Dedifferentiated amniotic fluid mesenchymal stem cell (primary cell): ENCODE measurements around the gene ADAMTS17.

Experiments used
- DNase-seq: peaks from one replicate; pipeline ENCODE4 v3.0.0-alpha.2; 2016; ENCODE audit errors: extremely low spot score

The ADAMTS17 gene

GRCh38 chr15:100030586-100031229 lies 311.1 kb downstream of the ADAMTS17 start:
- no peak for DNase-seq

DNA sequence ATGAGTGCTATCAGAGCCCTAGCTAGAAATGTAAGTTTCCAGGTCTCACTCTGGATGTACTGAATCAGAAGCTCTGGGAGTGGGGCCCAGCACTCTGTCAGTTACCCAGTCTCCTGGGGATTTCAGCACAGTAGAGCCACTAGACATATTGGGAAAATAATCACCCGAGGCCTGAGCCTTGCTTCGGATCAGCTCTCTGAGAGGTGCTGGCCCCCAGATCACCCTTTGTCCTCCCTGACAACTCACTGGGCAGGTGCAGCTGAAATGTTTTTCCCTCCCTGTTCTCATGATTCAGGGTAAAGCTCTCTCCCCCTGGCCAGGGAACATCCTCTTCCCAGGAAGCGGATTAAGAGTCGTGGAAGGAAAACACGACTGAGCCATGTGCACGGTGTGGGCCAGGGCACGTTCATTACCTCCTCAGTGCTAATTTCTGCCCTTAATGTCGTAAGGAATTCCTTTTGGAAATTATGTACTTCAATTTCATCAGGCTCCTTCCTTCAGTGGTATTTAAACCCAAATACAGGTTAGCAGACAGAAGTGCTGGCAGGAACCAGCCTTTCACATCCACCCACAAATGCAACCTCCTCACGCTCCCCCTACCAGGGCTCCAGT lies 311.8 kb downstream of the ADAMTS17 start:
- no peak for DNase-seq

- DNase-seq = no peak
These were observed 312.7 kb downstream of the ADAMTS17 start for GRCh38 chr15:100029045-100029444.

DNA sequence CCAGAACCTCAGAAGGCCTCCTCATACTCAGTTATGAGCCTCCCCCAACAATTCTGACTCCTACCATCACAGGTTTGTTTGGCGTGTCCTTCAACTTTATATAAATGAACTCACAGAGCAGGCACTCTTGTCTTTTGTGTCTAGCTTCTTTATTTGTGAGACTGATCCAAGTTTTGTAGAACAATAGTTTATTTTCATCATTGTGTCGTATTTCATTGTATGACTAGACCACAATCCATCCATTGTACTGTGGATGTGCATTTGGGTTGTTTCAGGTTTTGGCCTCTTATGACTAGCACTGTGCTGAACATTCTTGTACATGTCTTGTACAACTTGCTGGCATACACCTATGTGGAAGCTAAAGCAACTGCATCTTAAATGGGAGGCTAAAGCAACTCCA lies 315.7 kb downstream of the ADAMTS17 start:
- no peak for DNase-seq

DNA sequence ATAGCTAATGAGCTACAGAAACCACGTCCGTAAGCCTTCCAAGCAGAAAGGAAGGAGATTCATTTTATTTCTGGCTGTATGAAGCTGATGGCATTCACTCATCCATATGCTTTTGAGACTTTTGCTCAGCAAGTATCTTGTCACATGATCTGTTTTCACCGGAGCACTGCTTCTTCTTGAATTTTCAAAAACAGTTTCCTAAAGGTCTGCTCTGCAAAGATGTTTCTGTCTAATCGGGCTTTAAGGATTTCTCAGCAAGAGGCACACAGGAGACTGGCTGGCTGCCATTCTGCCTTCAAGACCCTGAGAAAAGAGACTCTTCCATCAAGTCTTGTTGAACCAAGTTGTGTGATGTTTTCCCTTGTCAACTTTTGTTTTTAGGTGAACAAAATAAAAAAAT lies 319.0 kb downstream of the ADAMTS17 start:
- DNase-seq = no peak

- DNase-seq = no peak
These were observed 319.4 kb downstream of the ADAMTS17 start for GRCh38 chr15:100022391-100022790.

- DNase-seq = no peak
These were observed 320.1 kb downstream of the ADAMTS17 start for GRCh38 chr15:100021653-100022052.

DNA sequence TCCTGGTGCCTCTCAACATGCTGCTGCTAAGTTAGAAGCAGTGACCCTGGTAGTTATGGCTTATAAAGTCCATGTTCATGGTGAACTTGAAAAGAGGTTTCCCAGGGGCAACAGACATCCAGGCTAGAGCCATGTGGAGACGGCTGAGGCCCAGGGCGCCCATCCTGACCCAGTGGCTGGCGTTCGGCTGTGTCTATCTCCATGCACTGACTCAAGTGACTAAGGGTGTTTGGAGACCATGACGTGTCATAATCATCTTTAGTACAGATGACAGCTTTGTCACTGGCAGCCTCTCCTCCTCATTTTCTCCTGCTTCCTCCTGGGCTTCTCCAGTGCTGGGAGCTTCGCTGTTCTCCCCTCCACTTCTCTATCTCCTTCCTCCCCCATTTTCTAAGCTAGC lies 321.2 kb downstream of the ADAMTS17 start:
- no peak for DNase-seq

GRCh38 chr15:100020189-100020588 lies 321.6 kb downstream of the ADAMTS17 start:
- DNase-seq = no peak

- no peak for DNase-seq
These were observed 322.2 kb downstream of the ADAMTS17 start for GRCh38 chr15:100019601-100020000.

GRCh38 chr15:100018191-100018590 lies 323.6 kb downstream of the ADAMTS17 start:
- no peak for DNase-seq

DNA sequence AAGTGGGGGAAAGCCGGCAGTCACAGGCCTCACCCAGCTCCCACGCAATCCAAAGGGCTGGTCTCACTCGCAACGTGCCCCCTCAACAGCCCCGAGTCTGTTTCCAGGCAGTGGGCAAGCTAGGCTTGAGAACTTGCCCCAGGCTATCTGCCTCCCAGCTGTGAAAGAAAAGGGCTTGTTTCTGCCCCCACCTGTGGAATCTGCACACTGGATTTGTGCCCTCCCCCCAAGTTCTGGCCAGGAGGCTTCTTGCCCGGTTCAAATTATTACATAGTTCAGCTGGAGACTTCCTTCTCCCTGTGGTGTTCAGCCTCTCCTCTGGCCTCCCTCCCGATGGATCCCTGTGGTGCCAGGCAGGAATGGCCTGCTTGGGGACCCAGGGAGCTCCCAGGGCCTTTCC lies 324.6 kb downstream of the ADAMTS17 start:
- no peak for DNase-seq

DNA sequence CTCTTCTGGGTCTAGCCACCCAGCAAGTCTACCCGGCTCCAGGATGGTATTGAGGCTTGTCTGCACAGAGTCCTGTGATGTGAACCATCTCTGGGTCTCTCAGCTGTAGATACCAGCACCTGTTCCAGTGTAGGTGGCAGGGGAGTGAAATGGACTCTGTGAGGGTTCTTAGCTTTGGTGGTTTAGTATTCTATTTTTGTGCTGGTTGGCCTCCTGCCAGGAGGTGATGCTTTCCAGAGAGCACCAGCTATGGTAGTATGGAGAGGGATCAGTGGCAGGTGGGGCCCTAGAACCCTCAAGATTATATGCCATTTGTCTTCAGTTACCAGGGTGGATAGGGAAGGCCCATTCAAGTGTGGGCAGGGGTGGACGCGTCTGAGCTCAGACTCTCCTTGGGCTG lies 325.1 kb downstream of the ADAMTS17 start:
- DNase-seq = no peak

DNA sequence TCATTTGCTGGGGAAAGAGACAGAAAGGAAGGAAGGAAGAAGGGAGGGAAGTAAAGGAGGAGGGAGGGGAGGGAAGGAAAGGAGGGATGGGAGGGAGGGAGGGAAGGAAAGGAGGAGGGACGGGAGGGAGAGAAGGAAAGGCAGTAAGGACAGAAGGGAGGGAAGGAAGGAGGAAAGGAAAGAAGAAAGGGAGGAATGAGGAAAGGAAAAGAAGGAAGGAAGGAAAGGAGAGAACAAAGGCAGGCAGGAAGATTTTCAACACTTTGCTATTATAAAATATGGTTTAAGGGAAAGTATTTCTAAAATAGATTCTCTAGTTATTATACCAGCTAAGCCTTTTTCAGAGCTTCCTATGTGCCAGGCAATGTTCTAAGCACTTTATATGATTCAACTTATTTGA lies 330.5 kb downstream of the ADAMTS17 start:
- no peak for DNase-seq

- DNase-seq = no peak
These were observed 332.4 kb downstream of the ADAMTS17 start for GRCh38 chr15:100009372-100009771.

DNA sequence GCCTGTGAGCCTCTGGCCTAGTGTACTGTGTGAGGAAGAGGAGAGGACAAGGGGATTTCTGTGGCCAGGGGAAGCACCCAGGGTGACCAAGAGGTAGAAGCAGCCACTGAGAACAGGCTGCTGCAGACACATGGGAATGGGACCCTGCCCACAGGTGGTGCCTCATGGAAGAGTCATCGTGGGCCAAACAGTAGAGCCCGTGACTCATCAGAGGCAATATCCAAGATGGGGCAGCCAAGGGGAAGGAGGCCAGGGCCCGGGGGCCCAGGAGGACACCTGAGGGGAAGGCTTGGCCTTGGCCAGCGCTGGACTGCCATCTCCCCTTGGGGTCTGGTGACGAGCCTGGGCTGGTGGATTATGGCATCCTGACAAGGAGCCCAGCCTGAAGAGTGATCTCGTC lies 333.5 kb downstream of the ADAMTS17 start:
- DNase-seq = no peak

DNA sequence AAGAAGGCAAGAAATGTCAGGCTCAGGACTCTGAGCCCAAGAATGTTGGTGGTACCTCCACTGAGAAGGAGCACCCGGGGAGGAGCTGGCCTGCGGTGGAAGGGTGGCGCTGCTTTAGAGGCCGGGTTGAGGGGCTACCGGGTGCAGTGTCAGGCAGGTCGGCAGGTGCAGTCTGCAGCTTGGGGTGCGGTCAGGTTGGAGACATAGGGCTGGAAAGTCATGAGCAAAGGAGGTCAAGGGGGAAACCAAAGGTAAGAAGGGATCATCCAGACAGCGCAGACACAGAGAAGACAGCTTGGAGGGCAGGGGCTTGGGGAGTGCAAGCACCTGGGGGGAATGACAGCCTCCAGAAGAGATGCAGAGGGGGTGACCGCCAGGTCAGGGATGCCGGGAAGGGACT lies 334.2 kb downstream of the ADAMTS17 start:
- DNase-seq = no peak

- DNase-seq = no peak
These were observed 336.1 kb downstream of the ADAMTS17 start for GRCh38 chr15:100005715-100006114.

- no peak for DNase-seq
These were observed 336.8 kb downstream of the ADAMTS17 start for GRCh38 chr15:100005013-100005412.

- no peak for DNase-seq
These were observed 338.8 kb downstream of the ADAMTS17 start for GRCh38 chr15:100002787-100003536.

GRCh38 chr15:100002086-100002620 lies 339.6 kb downstream of the ADAMTS17 start:
- no peak for DNase-seq

- no peak for DNase-seq
These were observed 340.4 kb downstream of the ADAMTS17 start for GRCh38 chr15:100001405-100001804.
